Testis (tissue), 2 donors: Measurements from ENCODE around the gene ISL1.

ENCODE experiments used
- CTCF ChIP-seq, 3 experiments: fragments of 450-650 bp in 2 of 3; fragments of 200-600 bp in 1 of 3; sonication (generic) in 1 of 3; IDR thresholded peaks; one replicate each; pipeline ENCODE4 v1.5.1; 2016 to 2019; ENCODE audit warnings: antibody characterized with exemption in 3 of 3, mild to moderate bottlenecking in 2 of 3, moderate library complexity in 1 of 3
- POLR2A ChIP-seq: fragments of 450-650 bp; IDR thresholded peaks from one replicate; pipeline ENCODE4 v1.6.1; 2017; ENCODE audit warnings: antibody characterized with exemption, mild to moderate bottlenecking, moderate library complexity

DNA sequence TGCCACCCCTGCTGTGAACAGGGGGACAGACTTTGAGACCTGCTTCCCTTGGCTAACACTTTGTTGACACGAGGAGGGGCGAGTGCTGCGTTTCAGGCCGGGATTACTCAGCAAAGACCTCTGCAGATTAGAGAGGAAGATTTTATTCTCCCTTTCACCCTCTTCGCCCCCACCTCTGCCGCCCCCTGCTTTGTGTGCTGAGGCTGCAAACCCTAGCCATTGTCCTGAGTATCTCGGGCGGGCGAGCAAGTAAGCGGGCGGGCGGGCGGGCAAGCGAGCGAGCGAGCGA, 6.0 kb downstream of the ISL1 start:
- TF ChIP-seq CTCF (IDR thresholded peaks at IDR 0.05): no peak
- TF ChIP-seq POLR2A: no peak
